GM23338 (cell line): Measurements from ENCODE around the gene PRR19. TPM values are rescaled to one million over a fixed set of nuclear protein-coding genes. Genes with fewer than 3 reads are reported as not detected.

Source experiments
- ATAC-seq: fragments of 200-7000 bp; cut with Tn5 transposase; 3 replicates; pipeline ENCODE4 v1.9.1; 2020
- DNase-seq: peaks from one replicate; pipeline ENCODE4 v3.0.0-alpha.2; 2015; ENCODE audit warnings: low spot score
- H2AFZ ChIP-seq: fragments of 200-600 bp; sonication (generic); 2 replicates; pipeline ENCODE4 v1.8.0; 2016; ENCODE audit warnings: antibody characterized with exemption, mild to moderate bottlenecking, moderate library complexity
- H3F3A ChIP-seq: fragments of 200-600 bp; sonication (generic); replicated peaks from 2 replicates; pipeline ENCODE4 v1.8.0; 2017; ENCODE audit warnings: antibody characterized with exemption, mixed run types, low read depth
- H3K27ac ChIP-seq: fragments of 200-600 bp; sonication (generic); 2 replicates; pipeline ENCODE4 v1.6.1; 2016; ENCODE audit warnings: low read depth
- H3K27me3 ChIP-seq: fragments of 200-600 bp; sonication (generic); 2 replicates; pipeline ENCODE4 v1.8.0; 2016; ENCODE audit warnings: mild to moderate bottlenecking, mixed run types, moderate library complexity; ENCODE audit not compliant: insufficient read depth
- H3K36me3 ChIP-seq: fragments of 200-600 bp; sonication (generic); 2 replicates; pipeline ENCODE4 v1.8.0; 2016; ENCODE audit warnings: mild to moderate bottlenecking; ENCODE audit not compliant: insufficient read depth
- H3K4me1 ChIP-seq: fragments of 200-600 bp; sonication (generic); 2 replicates; pipeline ENCODE4 v1.8.0; 2016; ENCODE audit warnings: mild to moderate bottlenecking, moderate library complexity; ENCODE audit not compliant: insufficient read depth
- H3K4me2 ChIP-seq: fragments of 200-600 bp; sonication (generic); 2 replicates; pipeline ENCODE4 v1.7.1; 2017; ENCODE audit warnings: mixed run types
- H3K4me3 ChIP-seq: fragments of 200-600 bp; sonication (generic); 2 replicates; pipeline ENCODE4 v1.6.1; 2016; ENCODE audit warnings: mixed run types
- H3K79me2 ChIP-seq: fragments of 200-600 bp; sonication (generic); replicated peaks from 2 replicates; pipeline ENCODE4 v1.8.0; 2017; ENCODE audit warnings: mild to moderate bottlenecking; ENCODE audit not compliant: insufficient read depth
- H3K9me2 ChIP-seq: fragments of 200-600 bp; sonication (generic); 2 replicates; pipeline ENCODE4 v1.8.0; 2017; ENCODE audit not compliant: insufficient read depth
- H4K20me1 ChIP-seq: fragments of 200-600 bp; sonication (generic); replicated peaks from 2 replicates; pipeline ENCODE4 v1.8.0; 2017; ENCODE audit warnings: mild to moderate bottlenecking; ENCODE audit not compliant: insufficient read depth
- H3K27ac Mint-ChIP-seq: 2 replicates; pipeline ENCODE4 v1.8.0; 2020; ENCODE audit warnings: inconsistent platforms, mild to moderate bottlenecking, moderate library complexity, mixed read lengths
- H3K27me3 Mint-ChIP-seq: 3 replicates; pipeline ENCODE4 v1.8.0; 2022; ENCODE audit warnings: low read depth, mild to moderate bottlenecking, moderate library complexity, mixed read lengths, inconsistent platforms; ENCODE audit not compliant: insufficient read depth, poor library complexity
- H3K36me3 Mint-ChIP-seq: 3 replicates; pipeline ENCODE4 v1.8.0; 2021; ENCODE audit warnings: low read depth, mild to moderate bottlenecking, inconsistent platforms, moderate library complexity, mixed read lengths
- H3K4me1 Mint-ChIP-seq: 3 replicates; pipeline ENCODE4 v1.8.0; 2020; ENCODE audit warnings: mild to moderate bottlenecking, inconsistent platforms, mixed read lengths
- H3K4me3 Mint-ChIP-seq: 3 replicates; pipeline ENCODE4 v1.8.0; 2021; ENCODE audit warnings: moderate library complexity, mild to moderate bottlenecking, inconsistent platforms, mixed read lengths
- H3K9me3 Mint-ChIP-seq: 3 replicates; pipeline ENCODE4 v1.8.0; 2020; ENCODE audit warnings: moderate library complexity, mild to moderate bottlenecking, inconsistent platforms, mixed read lengths
- CREB1 ChIP-seq: fragments of 250-450 bp; sonication (Bioruptor Pico); IDR thresholded peaks from 2 replicates; pipeline ENCODE4 v1.5.0; 2020; ENCODE audit warnings: low read depth, mild to moderate bottlenecking, moderate library complexity
- EZH2 ChIP-seq: fragments of 200-600 bp; sonication (generic); IDR thresholded peaks from one replicate; pipeline ENCODE4 v1.8.0; 2017; ENCODE audit warnings: antibody characterized with exemption, mild to moderate bottlenecking, low read depth; ENCODE audit not compliant: unreplicated experiment
- EZH2phosphoT487 ChIP-seq: fragments of 200-600 bp; sonication (generic); IDR thresholded peaks from one replicate; pipeline ENCODE4 v1.8.1; 2018; ENCODE audit warnings: antibody characterized with exemption; ENCODE audit not compliant: unreplicated experiment
- JUNB ChIP-seq: IDR thresholded peaks from one replicate; pipeline ENCODE4 v1.6.1; 2016; ENCODE audit warnings: antibody characterized with exemption; ENCODE audit not compliant: unreplicated experiment
- NANOG ChIP-seq: IDR thresholded peaks from 2 replicates; pipeline ENCODE4 v1.6.1; 2016; ENCODE audit warnings: antibody characterized with exemption, borderline replicate concordance
- POLR2AphosphoS5 ChIP-seq: IDR thresholded peaks from 2 replicates; pipeline ENCODE4 v1.6.1; 2016; ENCODE audit warnings: antibody characterized with exemption, low read depth
- STAT1 ChIP-seq: IDR thresholded peaks from one replicate; pipeline ENCODE4 v1.6.1; 2016; ENCODE audit warnings: antibody characterized with exemption; ENCODE audit not compliant: unreplicated experiment
- ZNF114 ChIP-seq: fragments of 250-450 bp; sonication (Bioruptor Pico); IDR thresholded peaks from 2 replicates; pipeline ENCODE4 v1.5.0; 2020; ENCODE audit warnings: mild to moderate bottlenecking, moderate library complexity
- ZNF331 ChIP-seq: fragments of 250-450 bp; sonication (Bioruptor Pico); IDR thresholded peaks from 2 replicates; pipeline ENCODE4 v1.5.0; 2020; ENCODE audit warnings: low read depth, mild to moderate bottlenecking, moderate library complexity
- polyA plus RNA-seq: library from polyadenylated mRNA; unstranded; fragments of >200 nt; fragmentation: Nextera tagmentation; extraction: Ambion mirVana; gene quantifications from 2 replicates; pipeline ENCODE4 v1.2.1, GENCODE V29; 2016
- total RNA-seq: library from RNA; depleted of rRNA; stranded (reverse); fragments of >200 nt; shearing (Covaris generic); gene quantifications from 2 replicates; pipeline ENCODE4 v1.2.3, GENCODE V29; 2014
- TF ChIP-seq, protein P1 (sequence below), 2 experiments: fragments of 200-600 bp in 1 of 2; sonication (generic) in 1 of 2; conservative IDR thresholded peaks; 2 replicates each; pipeline versions ENCODE4 v1.5.1 to v1.6.1; 2016 to 2017; ENCODE audit warnings: antibody characterized with exemption in 2 of 2, low read depth in 2 of 2, mild to moderate bottlenecking in 2 of 2, moderate library complexity in 1 of 2
- TF ChIP-seq, protein P2 (sequence below): IDR thresholded peaks from one replicate; pipeline ENCODE4 v1.6.1; 2018; ENCODE audit warnings: antibody characterized with exemption; ENCODE audit not compliant: unreplicated experiment
- TF ChIP-seq, protein P3 (sequence below): fragments of 250-450 bp; sonication (Bioruptor Pico); IDR thresholded peaks from 2 replicates; pipeline ENCODE4 v1.5.0; 2020; ENCODE audit warnings: mild to moderate bottlenecking, moderate library complexity
- TF ChIP-seq, protein P4 (sequence below): IDR thresholded peaks from 2 replicates; pipeline ENCODE4 v1.6.1; 2016; ENCODE audit warnings: antibody characterized with exemption

The PRR19 gene
- total and polyA plus RNA-seq, 2 experiments from 2014 or later = 3.6 to 4.1 TPM

DNA sequence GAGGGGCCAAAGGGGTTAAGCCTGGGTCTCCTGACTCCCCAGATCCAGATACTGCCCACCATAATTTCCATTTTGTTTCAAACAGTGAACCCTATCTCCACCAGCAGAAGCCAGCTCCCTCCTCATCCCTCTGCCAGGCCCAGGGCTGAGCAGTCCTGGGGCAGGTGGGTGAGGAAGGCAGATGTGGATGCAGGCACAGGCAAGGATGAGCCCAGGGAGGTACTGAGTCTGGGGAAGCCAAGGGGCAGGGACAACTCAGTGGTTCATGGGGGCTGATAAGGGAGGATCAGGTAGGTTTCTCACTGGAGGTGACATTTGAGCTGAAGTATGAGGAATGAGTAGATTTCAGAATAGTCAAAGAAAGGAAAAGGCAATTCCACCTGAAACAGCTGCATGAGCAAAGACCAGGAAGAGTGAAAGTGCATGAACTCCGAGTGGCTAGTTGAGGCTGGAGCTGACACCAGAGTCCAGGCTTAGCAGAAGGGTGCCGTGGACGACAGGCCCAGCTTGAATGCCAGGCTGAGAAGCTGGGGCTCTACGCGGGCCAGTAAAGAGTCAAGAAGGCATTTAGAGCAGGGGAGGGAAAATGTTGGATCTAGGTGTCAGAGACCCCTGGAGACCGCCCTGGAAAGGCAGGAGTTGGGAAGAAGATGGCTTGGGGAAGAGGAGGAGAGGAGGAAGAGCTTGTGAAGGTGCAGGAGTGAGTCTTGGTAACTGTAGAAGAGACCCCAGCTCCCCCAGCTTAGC is 22.6 kb upstream of the PRR19 start:
- 0 out of 2 replicates have a peak, but pooled peaks cover 3% of the 10 kb centered on the region for H4K20me1 ChIP-seq
- no peaks in the 10 kb centered on the region; the same call in 2 of the 3 replicates for H3K9me3 Mint-ChIP-seq
- H3K36me3 Mint-ChIP-seq = peaks cover 7% of the 10 kb centered on the region; the same call in 2 of the 3 replicates
- DNase-seq (peak; percentile 51), ATAC-seq (peak; percentile 2)
- no peak overlapping the region for H3K27ac ChIP-seq
- H3K27ac Mint-ChIP-seq = peak overlapping the region; percentile 10; the same call in 1 of the 2 replicates
- no peak for TF ChIP-seq ZNF114 (CRISPR knock-in tag)
- TF ChIP-seq, protein P1, sequence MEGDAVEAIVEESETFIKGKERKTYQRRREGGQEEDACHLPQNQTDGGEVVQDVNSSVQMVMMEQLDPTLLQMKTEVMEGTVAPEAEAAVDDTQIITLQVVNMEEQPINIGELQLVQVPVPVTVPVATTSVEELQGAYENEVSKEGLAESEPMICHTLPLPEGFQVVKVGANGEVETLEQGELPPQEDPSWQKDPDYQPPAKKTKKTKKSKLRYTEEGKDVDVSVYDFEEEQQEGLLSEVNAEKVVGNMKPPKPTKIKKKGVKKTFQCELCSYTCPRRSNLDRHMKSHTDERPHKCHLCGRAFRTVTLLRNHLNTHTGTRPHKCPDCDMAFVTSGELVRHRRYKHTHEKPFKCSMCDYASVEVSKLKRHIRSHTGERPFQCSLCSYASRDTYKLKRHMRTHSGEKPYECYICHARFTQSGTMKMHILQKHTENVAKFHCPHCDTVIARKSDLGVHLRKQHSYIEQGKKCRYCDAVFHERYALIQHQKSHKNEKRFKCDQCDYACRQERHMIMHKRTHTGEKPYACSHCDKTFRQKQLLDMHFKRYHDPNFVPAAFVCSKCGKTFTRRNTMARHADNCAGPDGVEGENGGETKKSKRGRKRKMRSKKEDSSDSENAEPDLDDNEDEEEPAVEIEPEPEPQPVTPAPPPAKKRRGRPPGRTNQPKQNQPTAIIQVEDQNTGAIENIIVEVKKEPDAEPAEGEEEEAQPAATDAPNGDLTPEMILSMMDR (conservative IDR thresholded peaks at IDR 0.05; ENCODE audit: low read depth in 2 of 2) = no peak
- TF ChIP-seq NANOG = no peak
- TF ChIP-seq POLR2AphosphoS5 = no peak
- no peak for TF ChIP-seq EZH2phosphoT487
- TF ChIP-seq, protein P2, sequence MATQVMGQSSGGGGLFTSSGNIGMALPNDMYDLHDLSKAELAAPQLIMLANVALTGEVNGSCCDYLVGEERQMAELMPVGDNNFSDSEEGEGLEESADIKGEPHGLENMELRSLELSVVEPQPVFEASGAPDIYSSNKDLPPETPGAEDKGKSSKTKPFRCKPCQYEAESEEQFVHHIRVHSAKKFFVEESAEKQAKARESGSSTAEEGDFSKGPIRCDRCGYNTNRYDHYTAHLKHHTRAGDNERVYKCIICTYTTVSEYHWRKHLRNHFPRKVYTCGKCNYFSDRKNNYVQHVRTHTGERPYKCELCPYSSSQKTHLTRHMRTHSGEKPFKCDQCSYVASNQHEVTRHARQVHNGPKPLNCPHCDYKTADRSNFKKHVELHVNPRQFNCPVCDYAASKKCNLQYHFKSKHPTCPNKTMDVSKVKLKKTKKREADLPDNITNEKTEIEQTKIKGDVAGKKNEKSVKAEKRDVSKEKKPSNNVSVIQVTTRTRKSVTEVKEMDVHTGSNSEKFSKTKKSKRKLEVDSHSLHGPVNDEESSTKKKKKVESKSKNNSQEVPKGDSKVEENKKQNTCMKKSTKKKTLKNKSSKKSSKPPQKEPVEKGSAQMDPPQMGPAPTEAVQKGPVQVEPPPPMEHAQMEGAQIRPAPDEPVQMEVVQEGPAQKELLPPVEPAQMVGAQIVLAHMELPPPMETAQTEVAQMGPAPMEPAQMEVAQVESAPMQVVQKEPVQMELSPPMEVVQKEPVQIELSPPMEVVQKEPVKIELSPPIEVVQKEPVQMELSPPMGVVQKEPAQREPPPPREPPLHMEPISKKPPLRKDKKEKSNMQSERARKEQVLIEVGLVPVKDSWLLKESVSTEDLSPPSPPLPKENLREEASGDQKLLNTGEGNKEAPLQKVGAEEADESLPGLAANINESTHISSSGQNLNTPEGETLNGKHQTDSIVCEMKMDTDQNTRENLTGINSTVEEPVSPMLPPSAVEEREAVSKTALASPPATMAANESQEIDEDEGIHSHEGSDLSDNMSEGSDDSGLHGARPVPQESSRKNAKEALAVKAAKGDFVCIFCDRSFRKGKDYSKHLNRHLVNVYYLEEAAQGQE = no peak
- TF ChIP-seq JUNB = no peak
- no peak for TF ChIP-seq STAT1
- TF ChIP-seq, protein P3, sequence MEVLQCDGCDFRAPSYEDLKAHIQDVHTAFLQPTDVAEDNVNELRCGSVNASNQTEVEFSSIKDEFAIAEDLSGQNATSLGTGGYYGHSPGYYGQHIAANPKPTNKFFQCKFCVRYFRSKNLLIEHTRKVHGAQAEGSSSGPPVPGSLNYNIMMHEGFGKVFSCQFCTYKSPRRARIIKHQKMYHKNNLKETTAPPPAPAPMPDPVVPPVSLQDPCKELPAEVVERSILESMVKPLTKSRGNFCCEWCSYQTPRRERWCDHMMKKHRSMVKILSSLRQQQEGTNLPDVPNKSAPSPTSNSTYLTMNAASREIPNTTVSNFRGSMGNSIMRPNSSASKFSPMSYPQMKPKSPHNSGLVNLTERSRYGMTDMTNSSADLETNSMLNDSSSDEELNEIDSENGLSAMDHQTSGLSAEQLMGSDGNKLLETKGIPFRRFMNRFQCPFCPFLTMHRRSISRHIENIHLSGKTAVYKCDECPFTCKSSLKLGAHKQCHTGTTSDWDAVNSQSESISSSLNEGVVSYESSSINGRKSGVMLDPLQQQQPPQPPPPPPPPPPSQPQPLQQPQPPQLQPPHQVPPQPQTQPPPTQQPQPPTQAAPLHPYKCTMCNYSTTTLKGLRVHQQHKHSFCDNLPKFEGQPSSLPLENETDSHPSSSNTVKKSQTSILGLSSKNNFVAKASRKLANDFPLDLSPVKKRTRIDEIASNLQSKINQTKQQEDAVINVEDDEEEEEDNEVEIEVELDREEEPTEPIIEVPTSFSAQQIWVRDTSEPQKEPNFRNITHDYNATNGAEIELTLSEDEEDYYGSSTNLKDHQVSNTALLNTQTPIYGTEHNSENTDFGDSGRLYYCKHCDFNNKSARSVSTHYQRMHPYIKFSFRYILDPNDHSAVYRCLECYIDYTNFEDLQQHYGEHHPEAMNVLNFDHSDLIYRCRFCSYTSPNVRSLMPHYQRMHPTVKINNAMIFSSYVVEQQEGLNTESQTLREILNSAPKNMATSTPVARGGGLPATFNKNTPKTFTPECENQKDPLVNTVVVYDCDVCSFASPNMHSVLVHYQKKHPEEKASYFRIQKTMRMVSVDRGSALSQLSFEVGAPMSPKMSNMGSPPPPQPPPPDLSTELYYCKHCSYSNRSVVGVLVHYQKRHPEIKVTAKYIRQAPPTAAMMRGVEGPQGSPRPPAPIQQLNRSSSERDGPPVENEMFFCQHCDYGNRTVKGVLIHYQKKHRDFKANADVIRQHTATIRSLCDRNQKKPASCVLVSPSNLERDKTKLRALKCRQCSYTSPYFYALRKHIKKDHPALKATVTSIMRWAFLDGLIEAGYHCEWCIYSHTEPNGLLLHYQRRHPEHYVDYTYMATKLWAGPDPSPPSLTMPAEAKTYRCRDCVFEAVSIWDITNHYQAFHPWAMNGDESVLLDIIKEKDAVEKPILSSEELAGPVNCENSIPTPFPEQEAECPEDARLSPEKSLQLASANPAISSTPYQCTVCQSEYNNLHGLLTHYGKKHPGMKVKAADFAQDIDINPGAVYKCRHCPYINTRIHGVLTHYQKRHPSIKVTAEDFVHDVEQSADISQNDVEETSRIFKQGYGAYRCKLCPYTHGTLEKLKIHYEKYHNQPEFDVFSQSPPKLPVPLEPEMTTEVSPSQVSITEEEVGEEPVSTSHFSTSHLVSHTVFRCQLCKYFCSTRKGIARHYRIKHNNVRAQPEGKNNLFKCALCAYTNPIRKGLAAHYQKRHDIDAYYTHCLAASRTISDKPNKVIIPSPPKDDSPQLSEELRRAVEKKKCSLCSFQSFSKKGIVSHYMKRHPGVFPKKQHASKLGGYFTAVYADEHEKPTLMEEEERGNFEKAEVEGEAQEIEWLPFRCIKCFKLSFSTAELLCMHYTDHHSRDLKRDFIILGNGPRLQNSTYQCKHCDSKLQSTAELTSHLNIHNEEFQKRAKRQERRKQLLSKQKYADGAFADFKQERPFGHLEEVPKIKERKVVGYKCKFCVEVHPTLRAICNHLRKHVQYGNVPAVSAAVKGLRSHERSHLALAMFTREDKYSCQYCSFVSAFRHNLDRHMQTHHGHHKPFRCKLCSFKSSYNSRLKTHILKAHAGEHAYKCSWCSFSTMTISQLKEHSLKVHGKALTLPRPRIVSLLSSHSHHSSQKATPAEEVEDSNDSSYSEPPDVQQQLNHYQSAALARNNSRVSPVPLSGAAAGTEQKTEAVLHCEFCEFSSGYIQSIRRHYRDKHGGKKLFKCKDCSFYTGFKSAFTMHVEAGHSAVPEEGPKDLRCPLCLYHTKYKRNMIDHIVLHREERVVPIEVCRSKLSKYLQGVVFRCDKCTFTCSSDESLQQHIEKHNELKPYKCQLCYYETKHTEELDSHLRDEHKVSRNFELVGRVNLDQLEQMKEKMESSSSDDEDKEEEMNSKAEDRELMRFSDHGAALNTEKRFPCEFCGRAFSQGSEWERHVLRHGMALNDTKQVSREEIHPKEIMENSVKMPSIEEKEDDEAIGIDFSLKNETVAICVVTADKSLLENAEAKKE = no peak
- no peak for TF ChIP-seq EZH2
- no peak for TF ChIP-seq CREB1
- TF ChIP-seq ZNF331 (CRISPR knock-in tag) = no peak
- TF ChIP-seq, protein P4, sequence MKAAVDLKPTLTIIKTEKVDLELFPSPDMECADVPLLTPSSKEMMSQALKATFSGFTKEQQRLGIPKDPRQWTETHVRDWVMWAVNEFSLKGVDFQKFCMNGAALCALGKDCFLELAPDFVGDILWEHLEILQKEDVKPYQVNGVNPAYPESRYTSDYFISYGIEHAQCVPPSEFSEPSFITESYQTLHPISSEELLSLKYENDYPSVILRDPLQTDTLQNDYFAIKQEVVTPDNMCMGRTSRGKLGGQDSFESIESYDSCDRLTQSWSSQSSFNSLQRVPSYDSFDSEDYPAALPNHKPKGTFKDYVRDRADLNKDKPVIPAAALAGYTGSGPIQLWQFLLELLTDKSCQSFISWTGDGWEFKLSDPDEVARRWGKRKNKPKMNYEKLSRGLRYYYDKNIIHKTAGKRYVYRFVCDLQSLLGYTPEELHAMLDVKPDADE = no peak
- no peaks in the 10 kb centered on the region for H3K36me3 ChIP-seq
- peaks cover 17% of the 10 kb centered on the region; the same call in 1 of the 2 replicates for H3F3A ChIP-seq
- no peaks in the 10 kb centered on the region for H3K27me3 ChIP-seq
- peaks cover 27% of the 10 kb centered on the region for H3K4me1 ChIP-seq
- peak overlapping the region; percentile 94 for H3K4me2 ChIP-seq
- H3K79me2 ChIP-seq = peaks cover 3% of the 10 kb centered on the region; the same call in 1 of the 2 replicates
- no peak overlapping the region for H2AFZ ChIP-seq
- H3K4me1 Mint-ChIP-seq = peaks cover 26% of the 10 kb centered on the region
- no peaks in the 10 kb centered on the region for H3K9me2 ChIP-seq
- H3K4me3 Mint-ChIP-seq = peak overlapping the region; percentile 73
- H3K27me3 Mint-ChIP-seq = peaks cover 18% of the 10 kb centered on the region
- peak overlapping the region; percentile 96 for H3K4me3 ChIP-seq
